H1 (cell line): ENCODE measurements around the gene TRPV6. TPM values are rescaled to one million over a fixed set of nuclear protein-coding genes. Genes with fewer than 3 reads are reported as not detected.

Experiments
- ASH2L ChIP-seq: fragments of 200-600, 300-600 bp; sonication (generic); IDR thresholded peaks from one replicate; pipeline ENCODE4 v1.7.1; 2017; ENCODE audit warnings: low read length
- BACH1 ChIP-seq: IDR thresholded peaks from 2 replicates; pipeline ENCODE4 v1.6.1; 2012; ENCODE audit warnings: low read length, improper control_type of control experiment
- CBX5 ChIP-seq: fragments of 300-800, 300-1000 bp; sonication (generic); IDR thresholded peaks from 2 replicates; pipeline ENCODE4 v1.7.1; 2016; ENCODE audit warnings: antibody characterized with exemption, low read length, low read depth
- CBX8 ChIP-seq: fragments of 300-800, 300-1000 bp; sonication (generic); IDR thresholded peaks from 2 replicates; pipeline ENCODE4 v1.7.1; 2016; ENCODE audit warnings: low read depth, low read length, borderline replicate concordance
- CHD1 ChIP-seq: IDR thresholded peaks from 2 replicates; pipeline ENCODE4 v1.6.1; 2012; ENCODE audit warnings: low read depth, low read length, improper control_type of control experiment
- CREB1 ChIP-seq: IDR thresholded peaks from 2 replicates; pipeline ENCODE4 v1.6.1; 2012; ENCODE audit warnings: inconsistent platforms
- EGR1 ChIP-seq: IDR thresholded peaks from 2 replicates; pipeline ENCODE4 v1.6.1; 2011; ENCODE audit warnings: low read depth, low read length, borderline replicate concordance
- EP300 ChIP-seq, 2 experiments: IDR thresholded peaks; 1 replicate in 1 of 2; 2 replicates in 1 of 2; pipeline ENCODE4 v1.6.1; 2011 to 2012; ENCODE audit warnings: low read depth in 2 of 2, low read length in 2 of 2, mild to moderate bottlenecking in 2 of 2, borderline replicate concordance in 1 of 2, inconsistent platforms in 1 of 2, moderate library complexity in 1 of 2
- GTF2F1 ChIP-seq: IDR thresholded peaks from 2 replicates; pipeline ENCODE4 v1.6.1; 2012; ENCODE audit warnings: low read depth, low read length, improper control_type of control experiment, borderline replicate concordance
- JUND ChIP-seq: IDR thresholded peaks from 2 replicates; pipeline ENCODE4 v1.6.1; 2011; ENCODE audit warnings: mild to moderate bottlenecking, improper control_type of control experiment, low read length
- KDM1A ChIP-seq: fragments of 200-600, 300-600 bp; sonication (generic); IDR thresholded peaks from 2 replicates; pipeline ENCODE4 v1.7.1; 2016; ENCODE audit warnings: mild to moderate bottlenecking, low read length, borderline replicate concordance
- KDM4A ChIP-seq: IDR thresholded peaks from one replicate; pipeline ENCODE4 v1.7.1; 2012; ENCODE audit warnings: low read depth, mild to moderate bottlenecking, moderate library complexity, low read length, inconsistent platforms; ENCODE audit not compliant: severe bottlenecking
- KDM5A ChIP-seq: fragments of 200-600 bp; IDR thresholded peaks from 2 replicates; pipeline ENCODE4 v1.7.1; 2012; ENCODE audit warnings: mild to moderate bottlenecking, low read length, inconsistent platforms, mixed read lengths
- MAFK ChIP-seq: IDR thresholded peaks from 2 replicates; pipeline ENCODE4 v1.6.1; 2012; ENCODE audit warnings: low read depth, mild to moderate bottlenecking, improper control_type of control experiment, low read length
- NANOG ChIP-seq: IDR thresholded peaks from 2 replicates; pipeline ENCODE4 v1.6.1; 2011; ENCODE audit warnings: low read length, low read depth, mild to moderate bottlenecking, inconsistent platforms; ENCODE audit not compliant: insufficient read depth, poor library complexity, severe bottlenecking
- PHF8 ChIP-seq: fragments of 200-600 bp; sonication (generic); conservative IDR thresholded peaks from 2 replicates; pipeline ENCODE4 v1.7.1; 2012; ENCODE audit warnings: low read depth, mild to moderate bottlenecking, inconsistent platforms, low read length, moderate library complexity
- POU5F1 ChIP-seq: IDR thresholded peaks from 2 replicates; pipeline ENCODE4 v1.6.1; 2011; ENCODE audit warnings: low read depth, mild to moderate bottlenecking, low read length, moderate library complexity
- RBBP5 ChIP-seq: IDR thresholded peaks from 2 replicates; pipeline ENCODE4 v1.7.1; 2012; ENCODE audit warnings: low read depth, mild to moderate bottlenecking, inconsistent platforms, low read length, moderate library complexity, borderline replicate concordance
- RNF2 ChIP-seq: fragments of 200-900, 300-1000 bp; sonication (generic); IDR thresholded peaks from 2 replicates; pipeline ENCODE4 v1.7.1; 2016; ENCODE audit warnings: borderline replicate concordance, low read depth, mild to moderate bottlenecking, antibody characterized with exemption, low read length; ENCODE audit not compliant: poor library complexity, severe bottlenecking; ENCODE audit errors: missing control alignments
- SAP30 ChIP-seq: fragments of 300-600 bp; sonication (generic); IDR thresholded peaks from 2 replicates; pipeline ENCODE4 v1.7.1; 2012; ENCODE audit warnings: low read length, moderate library complexity, mild to moderate bottlenecking, inconsistent platforms; ENCODE audit not compliant: insufficient read depth, insufficient replicate concordance
- SP4 ChIP-seq: IDR thresholded peaks from 2 replicates; pipeline ENCODE4 v1.6.1; 2012; ENCODE audit warnings: low read length, inconsistent platforms
- SUZ12 ChIP-seq: fragments of 200-600 bp; sonication (generic); IDR thresholded peaks from 2 replicates; pipeline ENCODE4 v1.6.1; 2012; ENCODE audit warnings: mild to moderate bottlenecking, inconsistent platforms, low read length, moderate library complexity, mixed read lengths
- ZNF274 ChIP-seq: IDR thresholded peaks from 2 replicates; pipeline ENCODE4 v1.7.0; 2012; ENCODE audit warnings: low read length, borderline replicate concordance; ENCODE audit errors: extremely low read depth
- polyA plus RNA-seq, 7 experiments: library from polyadenylated mRNA; depleted of rRNA in 3 of 7; stranded (reverse) in 5 of 7; unstranded in 2 of 7; fragments of >200 nt in 5 of 7; fragments of 200-250 nt in 2 of 7; gene quantifications; 1 replicate in 5 of 7; 2 replicates in 1 of 7; 4 replicates in 1 of 7; pipeline versions ENCODE4 v1.2.1 to v1.2.3, GENCODE V29; 2011 to 2013; ENCODE audit warnings: missing spikeins in 2 of 7, mixed read lengths in 2 of 7
- total RNA-seq: library from RNA; stranded (reverse); fragmentation: NEBNext Ultra II Directional; extraction: Animal tissue kit (Norgen Biotek cat#: 25700); gene quantifications from 2 replicates; pipeline ENCODE4 v1.2.1, GENCODE V29; 2021

The TRPV6 gene
- total and polyA plus RNA-seq, 2 of the 8 experiments (the other 6 are each of a cell fraction or from before 2014, with no cell fraction given), result 0.52 to 1.1 TPM

GRCh38 chr7:142855114-142855743 lies 30.3 kb downstream of the TRPV6 start (continued):
- TF ChIP-seq RBBP5, result 0 out of 2 replicates have a peak, but pooled peaks have one; percentile 28
- no peak for TF ChIP-seq JUND
- no peak for TF ChIP-seq EP300 (IDR thresholded peaks at IDR 0.05; ENCODE audit: borderline replicate concordance in 1 of 2, low read depth in 2 of 2, low read length in 2 of 2)
- no peak for TF ChIP-seq GTF2F1
- TF ChIP-seq PHF8, result no peak
- TF ChIP-seq CBX8, result no peak
- no peak for TF ChIP-seq SP4
- no peak for TF ChIP-seq POU5F1
- TF ChIP-seq EGR1, result no peak
- TF ChIP-seq RNF2, result no peak
- TF ChIP-seq SUZ12, result no peak
- TF ChIP-seq SAP30, result peak; percentile 34
- TF ChIP-seq KDM5A, result no peak
- no peak for TF ChIP-seq BACH1
- TF ChIP-seq NANOG, result no peak
- TF ChIP-seq CBX5, result no peak
- TF ChIP-seq ZNF274, result no peak
- TF ChIP-seq CREB1, result no peak
- TF ChIP-seq CHD1, result no peak
- TF ChIP-seq KDM4A, result peak; percentile 78
- no peak for TF ChIP-seq MAFK
- peak; percentile 57 for TF ChIP-seq ASH2L
- no peak for TF ChIP-seq KDM1A
